GM19324 (cell line): ENCODE measurements around the gene FBXO33.

Source experiments
- ATAC-seq: cut with Tn5 transposase; IDR thresholded peaks from one replicate; pipeline ENCODE4 v1.9.1; 2021; ENCODE audit warnings: mild to moderate bottlenecking, moderate library complexity; ENCODE audit not compliant: unreplicated experiment, low FRiP score

Gene FBXO33

GRCh38 chr14:39432619-39433451 is 602 bp upstream of the FBXO33 start:
- ATAC-seq = peak; percentile 74

GRCh38 chr14:39431416-39432178 is 636 bp downstream of the FBXO33 start:
- peak; percentile 20 for ATAC-seq

GRCh38 chr14:39430762-39431415 is 1.3 kb downstream of the FBXO33 start:
- ATAC-seq = no peak

GRCh38 chr14:39428118-39428517 is 4.1 kb downstream of the FBXO33 start:
- no peak for ATAC-seq

- ATAC-seq = no peak
These were observed 5.6 kb downstream of the FBXO33 start for GRCh38 chr14:39426605-39427004.

GRCh38 chr14:39425947-39426346 is 6.3 kb downstream of the FBXO33 start:
- ATAC-seq = no peak

GRCh38 chr14:39423793-39424192 is 8.4 kb downstream of the FBXO33 start:
- no peak for ATAC-seq

- ATAC-seq = no peak
These were observed 10.0 kb downstream of the FBXO33 start for GRCh38 chr14:39422243-39422642.

GRCh38 chr14:39419272-39419671 is 13.0 kb downstream of the FBXO33 start:
- ATAC-seq = no peak

GRCh38 chr14:39417014-39417413 is 15.2 kb downstream of the FBXO33 start:
- no peak for ATAC-seq

- ATAC-seq = no peak
These were observed 16.2 kb downstream of the FBXO33 start for GRCh38 chr14:39416072-39416471.

GRCh38 chr14:39406560-39406959 is 25.7 kb downstream of the FBXO33 start:
- ATAC-seq = no peak

- ATAC-seq = no peak
These were observed 33.9 kb downstream of the FBXO33 start for GRCh38 chr14:39398382-39398781.

- ATAC-seq = no peak
These were observed 35.8 kb downstream of the FBXO33 start for GRCh38 chr14:39396448-39396847.

GRCh38 chr14:39395555-39396254 is 36.5 kb downstream of the FBXO33 start:
- ATAC-seq = no peak

GRCh38 chr14:39393289-39393688 is 38.9 kb downstream of the FBXO33 start:
- ATAC-seq = no peak

GRCh38 chr14:39384177-39384576 is 48.1 kb downstream of the FBXO33 start:
- ATAC-seq = no peak

- no peak for ATAC-seq
These were observed 48.5 kb downstream of the FBXO33 start for GRCh38 chr14:39383741-39384140.

- ATAC-seq = no peak
These were observed 49.1 kb downstream of the FBXO33 start for GRCh38 chr14:39383026-39383660.

- no peak for ATAC-seq
These were observed 49.8 kb downstream of the FBXO33 start for GRCh38 chr14:39382463-39382862.
